Loucy (cell line): Measurements from ENCODE around the gene SPATA33.

Experiments
- H2AFZ ChIP-seq: fragments of 200-600 bp; sonication (generic); 2 replicates; pipeline ENCODE4 v1.6.0; 2016; ENCODE audit warnings: antibody characterized with exemption, mild to moderate bottlenecking, low read length, moderate library complexity
- H3F3A ChIP-seq: fragments of 200-600 bp; 2 replicates; pipeline ENCODE4 v1.6.0; 2016; ENCODE audit warnings: antibody characterized with exemption, low read depth, mild to moderate bottlenecking
- H3K27me3 ChIP-seq: fragments of 200-600 bp; sonication (generic); 2 replicates; pipeline ENCODE4 v1.6.1; 2014; ENCODE audit warnings: low read length, mild to moderate bottlenecking; ENCODE audit not compliant: insufficient read depth, poor library complexity, severe bottlenecking
- H3K36me3 ChIP-seq: fragments of 200-600 bp; sonication (generic); 2 replicates; pipeline ENCODE4 v1.6.1; 2016; ENCODE audit warnings: low read length; ENCODE audit not compliant: insufficient read depth
- H3K4me1 ChIP-seq: fragments of 200-600 bp; sonication (generic); 2 replicates; pipeline ENCODE4 v1.5.1; 2014; ENCODE audit warnings: low read length, mild to moderate bottlenecking; ENCODE audit not compliant: insufficient read depth, poor library complexity, severe bottlenecking
- H3K4me2 ChIP-seq: fragments of 200-600 bp; sonication (generic); 2 replicates; pipeline ENCODE4 v1.6.0; 2014; ENCODE audit warnings: antibody characterized with exemption, low read length, low read depth, mild to moderate bottlenecking; ENCODE audit not compliant: poor library complexity, severe bottlenecking
- H3K4me3 ChIP-seq: fragments of 200-600 bp; sonication (generic); 2 replicates; pipeline ENCODE4 v1.5.1; 2014; ENCODE audit warnings: low read length, mild to moderate bottlenecking, mixed read lengths; ENCODE audit not compliant: poor library complexity, severe bottlenecking
- H3K79me2 ChIP-seq: fragments of 200-600 bp; sonication (generic); 2 replicates; pipeline ENCODE4 v1.6.1; 2014; ENCODE audit warnings: low read length; ENCODE audit not compliant: insufficient read depth
- H3K9ac ChIP-seq: fragments of 200-600 bp; sonication (generic); 2 replicates; pipeline ENCODE4 v1.6.0; 2014; ENCODE audit warnings: mild to moderate bottlenecking, low read depth, low read length, moderate library complexity; ENCODE audit not compliant: poor library complexity, severe bottlenecking
- H3K9me2 ChIP-seq: fragments of 200-600 bp; sonication (generic); replicated peaks from 2 replicates; pipeline ENCODE4 v1.6.1; 2016; ENCODE audit warnings: low read depth, low read length, mixed read lengths
- H3K9me3 ChIP-seq: fragments of 200-600 bp; sonication (generic); 2 replicates; pipeline ENCODE4 v1.6.1; 2014; ENCODE audit warnings: mild to moderate bottlenecking, antibody characterized with exemption, low read length, low read depth; ENCODE audit not compliant: insufficient read depth
- H4K20me1 ChIP-seq: fragments of 200-600 bp; sonication (generic); 2 replicates; pipeline ENCODE4 v1.6.0; 2014; ENCODE audit warnings: antibody characterized with exemption, low read length, mild to moderate bottlenecking; ENCODE audit not compliant: insufficient read depth, poor library complexity, severe bottlenecking
- CTCF ChIP-seq: fragments of 200-600 bp; sonication (generic); conservative IDR thresholded peaks from 2 replicates; pipeline ENCODE4 v1.5.1; 2014; ENCODE audit warnings: mild to moderate bottlenecking, antibody characterized with exemption, low read length
- EZH2phosphoT487 ChIP-seq: fragments of 200-600 bp; IDR thresholded peaks from 2 replicates; pipeline ENCODE4 v1.6.1; 2018; ENCODE audit warnings: antibody characterized with exemption, mild to moderate bottlenecking, moderate library complexity, borderline replicate concordance

The SPATA33 gene

GRCh38 chr16:89641458-89642119, 16.0 kb upstream of the SPATA33 start:
- no peak overlapping the region for H3K9ac ChIP-seq
- no peak overlapping the region for H2AFZ ChIP-seq
- H3F3A ChIP-seq = no peaks in the 10 kb centered on the region
- no peak for TF ChIP-seq EZH2phosphoT487
- no peak for TF ChIP-seq CTCF
- H3K4me3 ChIP-seq = no peak overlapping the region
- no peaks in the 10 kb centered on the region; the same call in 1 of the 2 replicates for H3K36me3 ChIP-seq
- no peaks in the 10 kb centered on the region for H3K79me2 ChIP-seq
- H4K20me1 ChIP-seq = no peaks in the 10 kb centered on the region
- H3K4me1 ChIP-seq = no peaks in the 10 kb centered on the region
- no peaks in the 10 kb centered on the region for H3K9me3 ChIP-seq
- no peaks in the 10 kb centered on the region for H3K27me3 ChIP-seq
- H3K9me2 ChIP-seq = no peaks in the 10 kb centered on the region
- H3K4me2 ChIP-seq = no peak overlapping the region

GRCh38 chr16:89642574-89642973, 15.1 kb upstream of the SPATA33 start:
- H3K36me3 ChIP-seq = peaks cover 5% of the 10 kb centered on the region; the same call in 1 of the 2 replicates
- H3K4me1 ChIP-seq = no peaks in the 10 kb centered on the region
- no peak overlapping the region for H2AFZ ChIP-seq
- H3K9me3 ChIP-seq = no peaks in the 10 kb centered on the region
- H3K27me3 ChIP-seq = no peaks in the 10 kb centered on the region
- no peak overlapping the region for H3K4me2 ChIP-seq
- TF ChIP-seq EZH2phosphoT487 (no peak), CTCF (no peak)
- H3F3A ChIP-seq = no peaks in the 10 kb centered on the region
- no peak overlapping the region for H3K4me3 ChIP-seq
- no peaks in the 10 kb centered on the region for H3K79me2 ChIP-seq
- no peaks in the 10 kb centered on the region for H3K9me2 ChIP-seq
- H4K20me1 ChIP-seq = no peaks in the 10 kb centered on the region
- H3K9ac ChIP-seq = no peak overlapping the region

- H3K9me3 ChIP-seq = no peaks in the 10 kb centered on the region
- TF ChIP-seq EZH2phosphoT487 (no peak), CTCF (no peak)
- H3K9me2 ChIP-seq = no peaks in the 10 kb centered on the region
- H3F3A ChIP-seq = no peaks in the 10 kb centered on the region
- H3K4me2 ChIP-seq = no peak overlapping the region
- no peaks in the 10 kb centered on the region for H3K27me3 ChIP-seq
- no peaks in the 10 kb centered on the region for H4K20me1 ChIP-seq
- H2AFZ ChIP-seq = no peak overlapping the region
- H3K4me1 ChIP-seq = no peaks in the 10 kb centered on the region
- H3K4me3 ChIP-seq = no peak overlapping the region
- no peak overlapping the region for H3K9ac ChIP-seq
- H3K36me3 ChIP-seq = peaks cover 5% of the 10 kb centered on the region; the same call in 1 of the 2 replicates
- no peaks in the 10 kb centered on the region for H3K79me2 ChIP-seq
These were observed 13.8 kb upstream of the SPATA33 start for GRCh38 chr16:89643769-89644300.
